Heart right ventricle (tissue), 16 donors: Measurements from ENCODE around the gene OGT. TPM values are rescaled to one million over a fixed set of nuclear protein-coding genes. Genes with fewer than 3 reads are reported as not detected.

Experiments used
- ATAC-seq, 8 donors: fragments of 200-7000 bp; cut with Tn5 transposase; one replicate each; pipeline ENCODE4 v1.9.1; 2020; ENCODE audit warnings: mild to moderate bottlenecking in 8 of 8, moderate library complexity in 8 of 8, moderate number of reproducible peaks in 1 of 8
- DNase-seq, 2 donors: peaks; one replicate each; pipeline ENCODE4 v3.0.0-alpha.2; 2020
- H3K27ac ChIP-seq, 10 donors: fragments of 200-600 bp; sonication (generic) in 2 of 10; one replicate each; pipeline versions ENCODE4 v1.5.0 to v1.8.0; 2020 to 2022; ENCODE audit warnings: mild to moderate bottlenecking in 3 of 10
- H3K27me3 ChIP-seq, 7 donors: fragments of 200-600 bp; one replicate each; pipeline ENCODE4 v1.8.0; 2021 to 2022; ENCODE audit warnings: mild to moderate bottlenecking in 2 of 7
- H3K36me3 ChIP-seq, 9 donors: fragments of 200-600 bp; sonication (generic) in 1 of 9; one replicate each; pipeline versions ENCODE4 v1.5.0 to v1.8.0; 2020 to 2022; ENCODE audit warnings: mild to moderate bottlenecking in 2 of 9
- H3K4me1 ChIP-seq, 9 donors: fragments of 200-600 bp; sonication (generic) in 1 of 9; one replicate each; pipeline versions ENCODE4 v1.5.0 to v1.8.0; 2020 to 2022; ENCODE audit warnings: mild to moderate bottlenecking in 4 of 9
- H3K4me3 ChIP-seq, 10 donors: fragments of 200-600 bp; sonication (generic) in 2 of 10; one replicate each; pipeline versions ENCODE4 v1.5.0 to v1.8.0; 2020 to 2022; ENCODE audit warnings: mild to moderate bottlenecking in 7 of 10, moderate library complexity in 2 of 10
- H3K9me3 ChIP-seq, 11 donors: fragments of 200-600 bp in 10 of 11; sonication (generic) in 2 of 11; one replicate each; pipeline versions ENCODE4 v1.5.0 to v1.8.0; 2013 to 2022; ENCODE audit warnings: mild to moderate bottlenecking in 2 of 11, control low read depth in 1 of 11, moderate library complexity in 1 of 11
- WGBS, 2 donors: extraction: QIAGEN DNeasy Blood & Tissue Kit; methylation state at CpG; one replicate each; pipeline ENCODE4 v1.1.7; 2013; ENCODE audit warnings: inconsistent platforms in 1 of 2; 5-methylcytosine and 5-hydroxymethylcytosine counted together
- intact Hi-C, 10 donors: fragments of 100-400 bp; cut with DNase I; formaldehyde crosslinking; loops; one replicate each; pipeline versions ENCODE4 v1.11.1 to v1.14.2; 2022
- polyA plus RNA-seq, 2 donors: library from polyadenylated mRNA; stranded (reverse); fragments of 200-250 nt; gene quantifications; one replicate each; pipeline ENCODE4 v1.2.3, GENCODE V29; 2013
- total RNA-seq, 10 donors: library from RNA; stranded (reverse); fragmentation: NEBNext Ultra II Directional in 3 of 10; extraction: Animal tissue kit (Norgen Biotek cat#: 25700) in 3 of 10; gene quantifications; one replicate each; pipeline versions ENCODE4 v1.2.1 to v1.2.4, GENCODE V29; 2021 to 2023
- TF ChIP-seq, protein P1 (sequence below), 9 donors: fragments of 200-600 bp; sonication (generic) in 2 of 9; IDR thresholded peaks; one replicate each; pipeline versions ENCODE4 v1.5.0 to v1.8.0; 2021 to 2022; ENCODE audit warnings: antibody characterized with exemption in 9 of 9, mild to moderate bottlenecking in 5 of 9, moderate library complexity in 1 of 9
- donor health status: Arrhythmogenic right ventricular cardiomyopathy.
- donor health status: ischemic (EF 13 %, LVEDD 7.1; RV severe dilation, severe dysfunction).
- donor health status: healthy with polysubstance abuse.
- donor health status: DM: no; HTN: yes; CAD: no.
- donor health status: DM: no; HTN: no; CAD: no.
- donor health status: ischemic (EF 25% LVEDD 6.9; RV normal size, moderate dysfunction).
- donor health status: ischemic (EF 25% LVEDD 5.7; RV mildly dilated, moderate dysfunction).
- donor health status: healthy.
- donor health status: DM: yes; HTN: yes; CAD: no.
- donor health status: Ischemic cardiomyopathy.
- donor health status: ischemic (EF 35%, LVEDD 5.7; RV mildly dilated, moderate dysfunction).
- donor health status: nonischemic (EF 11% LVEDD 7.7; RV severe dilation, severe dysfunction).
- donor health status: DM: yes; HTN: yes; CAD: no.
- donor health status: PGD.
- donor health status: ischemic (EF 29% LVEDD 5.4; RV normal size, mild dysfunction).
- donor health status: nonischemic (EF 23%, LVEDD 6.1; RV moderate dilation, normal function).

The OGT gene
- total and polyA plus RNA-seq, 12 donors = 16.1 to 92.1 (median 77.8) TPM

DNA sequence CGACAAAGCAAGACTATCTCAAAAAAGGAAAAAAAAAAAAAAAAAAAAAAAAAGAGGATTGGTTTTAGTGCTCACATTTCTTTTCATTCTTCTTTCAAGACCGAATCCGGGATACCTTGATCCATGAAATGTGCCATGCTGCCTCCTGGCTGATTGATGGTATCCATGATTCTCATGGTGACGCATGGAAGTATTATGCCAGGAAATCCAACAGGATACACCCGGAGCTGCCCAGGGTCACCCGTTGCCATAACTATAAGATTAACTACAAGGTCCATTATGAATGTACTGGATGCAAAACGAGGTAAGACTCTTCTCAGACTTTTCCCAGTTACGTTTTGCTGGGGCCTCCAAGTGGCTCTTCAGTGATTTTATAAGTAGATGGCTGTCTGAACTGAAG, 79.4 kb downstream of the OGT start:
- TF ChIP-seq, protein P1, sequence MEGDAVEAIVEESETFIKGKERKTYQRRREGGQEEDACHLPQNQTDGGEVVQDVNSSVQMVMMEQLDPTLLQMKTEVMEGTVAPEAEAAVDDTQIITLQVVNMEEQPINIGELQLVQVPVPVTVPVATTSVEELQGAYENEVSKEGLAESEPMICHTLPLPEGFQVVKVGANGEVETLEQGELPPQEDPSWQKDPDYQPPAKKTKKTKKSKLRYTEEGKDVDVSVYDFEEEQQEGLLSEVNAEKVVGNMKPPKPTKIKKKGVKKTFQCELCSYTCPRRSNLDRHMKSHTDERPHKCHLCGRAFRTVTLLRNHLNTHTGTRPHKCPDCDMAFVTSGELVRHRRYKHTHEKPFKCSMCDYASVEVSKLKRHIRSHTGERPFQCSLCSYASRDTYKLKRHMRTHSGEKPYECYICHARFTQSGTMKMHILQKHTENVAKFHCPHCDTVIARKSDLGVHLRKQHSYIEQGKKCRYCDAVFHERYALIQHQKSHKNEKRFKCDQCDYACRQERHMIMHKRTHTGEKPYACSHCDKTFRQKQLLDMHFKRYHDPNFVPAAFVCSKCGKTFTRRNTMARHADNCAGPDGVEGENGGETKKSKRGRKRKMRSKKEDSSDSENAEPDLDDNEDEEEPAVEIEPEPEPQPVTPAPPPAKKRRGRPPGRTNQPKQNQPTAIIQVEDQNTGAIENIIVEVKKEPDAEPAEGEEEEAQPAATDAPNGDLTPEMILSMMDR (IDR thresholded peaks at IDR 0.05) = no peak

DNA sequence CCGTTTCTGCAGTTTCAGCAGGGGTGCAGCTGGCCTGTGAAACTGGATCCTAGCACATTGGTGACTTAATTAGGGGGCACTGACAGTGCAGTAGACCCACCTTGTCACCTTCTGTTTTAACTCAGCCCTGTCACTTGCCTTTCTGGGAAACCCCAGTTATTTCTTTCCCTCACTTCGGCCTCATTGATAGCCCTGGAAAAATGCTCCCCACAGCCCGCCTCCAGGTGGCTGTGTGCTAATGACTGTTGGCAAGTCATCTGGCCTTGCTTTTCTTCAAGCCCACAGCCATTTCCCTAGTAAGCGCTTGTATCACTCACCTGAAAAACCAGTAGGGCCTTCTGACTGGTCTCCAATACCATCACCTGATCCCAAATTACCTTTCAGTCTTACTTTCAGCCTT, 82.2 kb downstream of the OGT start:
- TF ChIP-seq, protein P1 (IDR thresholded peaks at IDR 0.05) = no peak
- ATAC-seq = no peak
- WGBS, 2 donors = 98 to 100% methylated on average over 4 of the region's 4 CpGs

More for the DNA sequence above, 79.4 kb downstream of the OGT start:
- Histone ChIP-seq H3K36me3 (peaks cover 0 to 75% (median 18%) of the 10 kb centered on the region in 9 donors), H3K27ac (no peak overlapping the region), H3K4me3 (no peak overlapping the region), H3K9me3 (no peaks in the 10 kb centered on the region), H3K27me3 (no peaks in the 10 kb centered on the region), H3K4me1 (peaks cover 0 to 9% (median 0%) of the 10 kb centered on the region in 9 donors)
- DNase-seq = no peak
- WGBS, 2 donors = 87 to 91% methylated on average over 8 of the region's 8 CpGs
- intact Hi-C loops = no loop called here
- ATAC-seq = no peak

DNA sequence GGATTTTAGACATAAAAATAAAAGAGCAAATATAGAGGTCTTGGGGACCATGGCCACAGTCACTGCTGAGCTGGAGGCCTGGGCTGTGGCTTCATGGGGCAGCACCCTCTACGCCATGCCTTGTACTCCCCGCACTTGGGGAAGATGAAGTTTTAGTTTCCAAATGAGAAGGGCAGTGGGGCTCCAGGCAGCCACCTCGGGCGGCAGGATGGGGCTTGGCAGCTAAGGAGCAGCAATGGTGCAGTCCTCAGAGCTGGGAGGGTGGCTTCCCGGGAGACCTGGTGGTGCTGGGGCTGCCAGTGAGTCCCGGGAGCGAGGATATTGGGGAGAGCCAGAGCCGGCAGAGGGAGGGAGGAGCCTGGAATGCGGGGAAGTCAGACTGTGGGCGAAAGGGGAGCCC, 83.0 kb downstream of the OGT start:
- ATAC-seq (no peak), DNase-seq (no peak)
- Histone ChIP-seq H3K9me3 (no peaks in the 10 kb centered on the region), H3K4me1 (peaks cover 0 to 12% (median 0%) of the 10 kb centered on the region in 9 donors), H3K27me3 (no peaks in the 10 kb centered on the region), H3K36me3 (peaks cover 0 to 41% (median 2%) of the 10 kb centered on the region in 9 donors), H3K27ac (peak overlapping the region in 1 of 10 donors; percentile 50), H3K4me3 (peak overlapping the region in 1 of 10 donors; percentile 38)
- 94 to 96% methylated on average over 7 to 10 of the region's 10 CpGs for WGBS, 2 donors
- TF ChIP-seq, protein P1 (IDR thresholded peaks at IDR 0.05) = no peak
- intact Hi-C loops = no loop called here

More for the DNA sequence above, 82.2 kb downstream of the OGT start:
- Histone ChIP-seq H3K4me3 (no peak overlapping the region), H3K36me3 (peaks cover 0 to 50% (median 7%) of the 10 kb centered on the region in 9 donors), H3K27ac (no peak overlapping the region), H3K9me3 (no peaks in the 10 kb centered on the region), H3K27me3 (no peaks in the 10 kb centered on the region), H3K4me1 (peaks cover 0 to 12% (median 0%) of the 10 kb centered on the region in 9 donors)
- intact Hi-C loops = no loop called here
- DNase-seq = no peak

DNA sequence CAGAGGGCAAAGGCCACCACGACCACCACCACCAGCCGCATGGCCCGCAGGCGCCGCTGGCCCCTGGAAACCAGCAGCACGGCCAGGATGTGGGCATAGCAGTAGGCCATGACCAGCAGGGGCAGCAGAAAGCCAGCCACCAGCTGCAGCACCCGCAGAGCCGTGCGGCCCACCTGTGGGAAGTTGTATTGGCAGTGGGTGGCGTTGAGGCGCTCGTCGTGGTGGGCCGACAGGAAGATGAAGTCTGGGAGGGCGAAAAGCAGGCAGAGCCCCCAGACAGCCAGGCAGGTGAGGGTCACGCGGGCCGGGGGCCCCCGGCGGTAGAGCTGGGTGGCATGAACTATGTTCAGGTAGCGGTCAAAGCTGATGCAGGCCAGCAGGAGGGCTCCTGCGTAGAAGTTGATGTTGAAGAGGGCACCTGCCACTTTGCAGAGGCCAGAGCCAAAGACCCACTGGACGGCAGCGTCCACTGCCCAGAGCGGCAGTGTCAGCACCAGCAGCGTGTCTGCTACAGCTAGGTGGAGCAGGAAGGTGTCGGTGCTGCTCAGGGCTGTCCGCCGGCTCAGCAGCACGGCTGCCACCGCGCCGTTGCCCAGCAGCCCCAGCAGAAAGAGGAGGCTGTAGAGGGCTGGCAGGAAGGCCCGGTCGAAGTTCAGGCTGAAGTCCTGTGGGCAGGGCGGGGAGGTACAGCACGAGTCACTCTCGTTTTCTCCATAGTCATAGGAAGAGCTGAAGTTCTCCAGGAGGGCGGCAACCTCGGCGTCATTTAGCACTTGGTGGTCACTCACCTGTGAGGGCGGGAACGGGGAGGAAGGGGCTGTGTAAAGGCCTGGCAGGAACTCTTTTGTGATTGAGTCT, 84.0 kb downstream of the OGT start:
- WGBS, 2 donors = 86 to 90% methylated on average over 36 to 43 of the region's 43 CpGs
- DNase-seq = no peak
- H3K36me3 ChIP-seq = peaks cover 0 to 31% (median 0%) of the 10 kb centered on the region in 9 donors
- ATAC-seq = no peak
- H3K27ac ChIP-seq = peak overlapping the region in 1 of 10 donors; percentile 50
- H3K9me3 ChIP-seq = no peaks in the 10 kb centered on the region
- peak overlapping the region in 1 of 10 donors; percentile 38 for H3K4me3 ChIP-seq
- intact Hi-C loops = no loop called here
- H3K4me1 ChIP-seq = peaks cover 0 to 15% (median under 1%) of the 10 kb centered on the region in 9 donors
- no peaks in the 10 kb centered on the region for H3K27me3 ChIP-seq
- TF ChIP-seq, protein P1 (IDR thresholded peaks at IDR 0.05) = no peak
